Neuronal stem cell (in vitro differentiated cells): ENCODE results near the gene DHX16.

Experiments
- DNase-seq: peaks from one replicate; pipeline ENCODE4 v3.0.0-alpha.2; 2013; ENCODE audit warnings: low spot score
- H2AFZ ChIP-seq: one replicate; pipeline ENCODE4 v1.6.1; 2013; ENCODE audit warnings: mild to moderate bottlenecking, low read length, inconsistent platforms
- H2AK5ac ChIP-seq: 2 replicates; pipeline ENCODE4 v1.6.1; 2013; ENCODE audit warnings: low read depth, mild to moderate bottlenecking, inconsistent platforms, low read length, moderate library complexity, mixed read lengths
- H2BK120ac ChIP-seq: 2 replicates; pipeline ENCODE4 v1.6.1; 2013; ENCODE audit warnings: low read depth, mild to moderate bottlenecking, inconsistent platforms, low read length, moderate library complexity, mixed read lengths
- H2BK12ac ChIP-seq: one replicate; pipeline ENCODE4 v1.6.1; 2013; ENCODE audit warnings: low read length, inconsistent platforms
- H2BK15ac ChIP-seq: 2 replicates; pipeline ENCODE4 v1.6.1; 2013; ENCODE audit warnings: mild to moderate bottlenecking, low read length, inconsistent platforms, mixed read lengths
- H2BK5ac ChIP-seq: one replicate; pipeline ENCODE4 v1.6.1; 2013; ENCODE audit warnings: inconsistent platforms, mild to moderate bottlenecking, low read length, moderate library complexity
- H3K14ac ChIP-seq: one replicate; pipeline ENCODE4 v1.6.1; 2013; ENCODE audit warnings: low read length, inconsistent platforms
- H3K18ac ChIP-seq: 2 replicates; pipeline ENCODE4 v1.6.1; 2013; ENCODE audit warnings: low read length, inconsistent platforms
- H3K23ac ChIP-seq: 2 replicates; pipeline ENCODE4 v1.6.1; 2013; ENCODE audit warnings: low read depth, mild to moderate bottlenecking, mixed read lengths, low read length, inconsistent platforms; ENCODE audit not compliant: poor library complexity
- H3K27ac ChIP-seq: replicated peaks from 3 replicates; pipeline ENCODE4 v1.5.1; 2013; ENCODE audit warnings: low read length, inconsistent platforms
- H3K27me3 ChIP-seq, 3 experiments: 2 replicates each; pipeline ENCODE4 v1.6.1; 2013; ENCODE audit warnings: low read length in 3 of 3, mild to moderate bottlenecking in 2 of 3, inconsistent platforms in 1 of 3, low read depth in 1 of 3, mixed read lengths in 1 of 3, moderate library complexity in 1 of 3; ENCODE audit not compliant: control insufficient read depth in 3 of 3, insufficient read depth in 3 of 3
- H3K36me3 ChIP-seq, 2 donors: replicated peaks in 1 of 2; 2 replicates each; pipeline ENCODE4 v1.6.1; 2013; ENCODE audit warnings: low read length in 2 of 2; ENCODE audit not compliant: control insufficient read depth in 2 of 2, insufficient read depth in 2 of 2
- H3K4ac ChIP-seq: 2 replicates; pipeline ENCODE4 v1.6.1; 2013; ENCODE audit warnings: inconsistent platforms, mild to moderate bottlenecking, low read length, moderate library complexity
- H3K4me1 ChIP-seq, 2 donors: 1 replicate in 1 of 2; 2 replicates in 1 of 2; pipeline ENCODE4 v1.6.1; 2013; ENCODE audit warnings: low read length in 2 of 2, low read depth in 1 of 2; ENCODE audit not compliant: control insufficient read depth in 2 of 2, insufficient read depth in 1 of 2
- H3K4me2 ChIP-seq: one replicate; pipeline ENCODE4 v1.6.1; 2013; ENCODE audit warnings: mild to moderate bottlenecking, low read length, inconsistent platforms; ENCODE audit not compliant: insufficient read depth, poor library complexity, severe bottlenecking
- H3K4me3 ChIP-seq, 2 donors: 2 replicates each; pipeline ENCODE4 v1.5.1; 2013; ENCODE audit warnings: low read length in 2 of 2, mild to moderate bottlenecking in 2 of 2, inconsistent platforms in 1 of 2, moderate library complexity in 1 of 2
- H3K79me1 ChIP-seq: one replicate; pipeline ENCODE4 v1.6.1; 2013; ENCODE audit warnings: low read depth, mild to moderate bottlenecking, inconsistent platforms, low read length, moderate library complexity
- H3K9ac ChIP-seq: one replicate; pipeline ENCODE4 v1.6.1; 2013; ENCODE audit warnings: mild to moderate bottlenecking, low read depth, low read length, inconsistent platforms; ENCODE audit not compliant: poor library complexity
- H3K9me3 ChIP-seq, 2 donors: replicated peaks in 1 of 2; 2 replicates each; pipeline versions ENCODE3 to v1.6.1; 2013; ENCODE audit warnings: low read length in 2 of 2, mild to moderate bottlenecking in 2 of 2, inconsistent platforms in 1 of 2, low read depth in 1 of 2, mixed read lengths in 1 of 2, moderate library complexity in 1 of 2; ENCODE audit not compliant: control insufficient read depth in 2 of 2, insufficient read depth in 1 of 2
- H4K8ac ChIP-seq: one replicate; pipeline ENCODE4 v1.6.1; 2013; ENCODE audit warnings: low read depth, mild to moderate bottlenecking, inconsistent platforms, low read length, moderate library complexity
- H4K91ac ChIP-seq: one replicate; pipeline ENCODE4 v1.6.1; 2013; ENCODE audit warnings: low read length, low read depth, mild to moderate bottlenecking, inconsistent platforms; ENCODE audit not compliant: poor library complexity
- WGBS, 2 donors: extraction: QIAGEN DNeasy Blood & Tissue Kit; methylation state at CpG; one replicate each; pipeline ENCODE4 v1.1.7; 2013; ENCODE audit warnings: missing lambda C conversion rate in 2 of 2, mixed read lengths in 1 of 2; ENCODE audit not compliant: insufficient read length in 2 of 2, insufficient replicate concordance in 1 of 2; ENCODE audit errors: extremely low coverage in 2 of 2; 5-methylcytosine and 5-hydroxymethylcytosine counted together

The DHX16 gene

GRCh38 chr6:30689022-30689865 lies 16.4 kb upstream of the DHX16 start:
- H3K27ac ChIP-seq = no peak overlapping the region
- no peak overlapping the region for H3K9ac ChIP-seq
- H2AK5ac ChIP-seq = peak overlapping the region; percentile 91
- peak overlapping the region; percentile 18 for H2BK12ac ChIP-seq
- H3K18ac ChIP-seq = peak overlapping the region; percentile 32
- no peak overlapping the region for H4K8ac ChIP-seq
- H3K4ac ChIP-seq = no peak overlapping the region
- no peak overlapping the region for H3K14ac ChIP-seq
- no peak overlapping the region for H2BK5ac ChIP-seq
- no peak overlapping the region for H3K4me2 ChIP-seq
- H3K36me3 ChIP-seq = peaks cover 2 to 29% of the 10 kb centered on the region in 2 donors
- no peaks in the 10 kb centered on the region for H3K27me3 ChIP-seq
- H2AFZ ChIP-seq = no peak overlapping the region
- no peak overlapping the region for H3K23ac ChIP-seq
- no CpG with 5 or more reads among the region's 11 CpGs for WGBS, 2 donors
- H2BK15ac ChIP-seq = peak overlapping the region; percentile 41
- H2BK120ac ChIP-seq = no peak overlapping the region
- H3K4me3 ChIP-seq = peak overlapping the region in 1 of 2 donors; percentile 97
- no peaks in the 10 kb centered on the region for H3K9me3 ChIP-seq
- no peak for DNase-seq
- peaks cover 9% of the 10 kb centered on the region for H3K79me1 ChIP-seq
- H3K4me1 ChIP-seq = peaks cover 37 to 45% of the 10 kb centered on the region in 2 donors
- H4K91ac ChIP-seq = no peak overlapping the region

GRCh38 chr6:30688569-30688968 lies 15.8 kb upstream of the DHX16 start:
- H2BK15ac ChIP-seq = peak overlapping the region; percentile 41
- H2AFZ ChIP-seq = no peak overlapping the region
- H3K4me1 ChIP-seq = peaks cover 42 to 50% of the 10 kb centered on the region in 2 donors
- no peak overlapping the region for H3K14ac ChIP-seq
- no peak overlapping the region for H4K8ac ChIP-seq
- no peak overlapping the region for H2BK120ac ChIP-seq
- H3K27ac ChIP-seq = no peak overlapping the region
- no peak overlapping the region for H3K9ac ChIP-seq
- peaks cover 9% of the 10 kb centered on the region for H3K79me1 ChIP-seq
- H2AK5ac ChIP-seq = peak overlapping the region; percentile 91
- peak overlapping the region; percentile 49 for H2BK5ac ChIP-seq
- H3K4me3 ChIP-seq = peak overlapping the region in 1 of 2 donors; percentile 97
- no peak for DNase-seq
- no peak overlapping the region for H3K23ac ChIP-seq
- no CpG with 5 or more reads among the region's 9 CpGs for WGBS, 2 donors
- peaks cover 2 to 29% of the 10 kb centered on the region in 2 donors for H3K36me3 ChIP-seq
- no peaks in the 10 kb centered on the region for H3K9me3 ChIP-seq
- H3K18ac ChIP-seq = no peak overlapping the region
- no peak overlapping the region for H4K91ac ChIP-seq
- no peaks in the 10 kb centered on the region for H3K27me3 ChIP-seq
- no peak overlapping the region for H3K4me2 ChIP-seq
- no peak overlapping the region for H2BK12ac ChIP-seq
- H3K4ac ChIP-seq = no peak overlapping the region

DNA sequence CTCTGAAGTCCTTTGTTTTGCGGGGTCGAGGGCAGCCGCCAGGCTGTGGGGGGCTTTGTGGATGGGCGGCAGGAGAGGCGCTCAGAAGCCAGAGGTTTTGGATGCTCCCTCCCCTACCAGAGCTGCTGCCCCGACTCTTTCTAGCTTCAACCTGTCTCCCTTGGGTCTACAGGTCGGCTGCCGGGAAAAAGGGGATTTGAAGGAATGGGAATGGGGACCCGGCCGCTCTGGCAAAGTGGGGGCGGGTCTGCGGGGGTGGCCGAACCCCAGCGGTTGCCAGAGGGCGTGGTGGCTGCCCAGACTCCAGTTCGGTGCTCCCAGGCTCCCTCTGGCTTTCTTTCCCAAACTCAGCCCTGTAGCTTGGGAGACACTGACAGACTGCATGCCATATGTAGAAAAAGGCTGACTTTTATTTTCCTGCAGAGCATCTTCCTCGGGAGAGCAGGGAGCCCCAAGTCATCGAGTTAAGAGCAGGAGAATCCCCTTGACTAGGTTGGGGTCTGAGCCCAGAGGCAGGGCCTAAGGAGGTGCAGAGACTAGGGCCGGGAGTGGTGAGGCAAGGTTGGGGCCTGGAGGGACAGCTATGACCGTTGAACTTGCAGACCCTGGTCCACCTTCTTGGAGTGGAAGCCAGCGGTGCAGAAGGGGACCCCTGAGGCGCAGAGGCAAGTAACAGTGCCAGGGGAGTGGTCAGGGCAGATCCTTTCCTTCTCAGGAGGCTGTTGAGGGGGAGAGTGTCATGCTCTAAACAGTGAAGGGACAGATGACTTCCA lies 15.0 kb upstream of the DHX16 start:
- H2BK120ac ChIP-seq = peak overlapping the region; percentile 7
- H3K4me1 ChIP-seq = peaks cover 48 to 57% of the 10 kb centered on the region in 2 donors
- no CpG with 5 or more reads among the region's 22 CpGs for WGBS, 2 donors
- H3K9ac ChIP-seq = peak overlapping the region; percentile 94
- peak overlapping the region; percentile 9 for H4K8ac ChIP-seq
- no peaks in the 10 kb centered on the region for H3K27me3 ChIP-seq
- peak overlapping the region; percentile 95 for H3K23ac ChIP-seq
- H2BK15ac ChIP-seq = peak overlapping the region; percentile 9
- peak overlapping the region; percentile 83 to 91 for H3K4me3 ChIP-seq
- H3K14ac ChIP-seq = peak overlapping the region; percentile 72
- peaks cover 9% of the 10 kb centered on the region for H3K79me1 ChIP-seq
- H3K9me3 ChIP-seq = no peaks in the 10 kb centered on the region
- no peak overlapping the region for H3K4ac ChIP-seq
- no peak overlapping the region for H4K91ac ChIP-seq
- DNase-seq = no peak
- H3K4me2 ChIP-seq = peak overlapping the region; percentile 64
- H2BK5ac ChIP-seq = peak overlapping the region; percentile 49
- peaks cover 2 to 32% of the 10 kb centered on the region in 2 donors for H3K36me3 ChIP-seq
- H3K18ac ChIP-seq = peak overlapping the region; percentile 96
- peak overlapping the region; percentile 93 for H3K27ac ChIP-seq
- H2AK5ac ChIP-seq = peak overlapping the region; percentile 27
- H2BK12ac ChIP-seq = peak overlapping the region; percentile 44
- peak overlapping the region; percentile 87 for H2AFZ ChIP-seq
